Measurements from ENCODE around the gene DUS1L.

The DUS1L gene

DNA sequence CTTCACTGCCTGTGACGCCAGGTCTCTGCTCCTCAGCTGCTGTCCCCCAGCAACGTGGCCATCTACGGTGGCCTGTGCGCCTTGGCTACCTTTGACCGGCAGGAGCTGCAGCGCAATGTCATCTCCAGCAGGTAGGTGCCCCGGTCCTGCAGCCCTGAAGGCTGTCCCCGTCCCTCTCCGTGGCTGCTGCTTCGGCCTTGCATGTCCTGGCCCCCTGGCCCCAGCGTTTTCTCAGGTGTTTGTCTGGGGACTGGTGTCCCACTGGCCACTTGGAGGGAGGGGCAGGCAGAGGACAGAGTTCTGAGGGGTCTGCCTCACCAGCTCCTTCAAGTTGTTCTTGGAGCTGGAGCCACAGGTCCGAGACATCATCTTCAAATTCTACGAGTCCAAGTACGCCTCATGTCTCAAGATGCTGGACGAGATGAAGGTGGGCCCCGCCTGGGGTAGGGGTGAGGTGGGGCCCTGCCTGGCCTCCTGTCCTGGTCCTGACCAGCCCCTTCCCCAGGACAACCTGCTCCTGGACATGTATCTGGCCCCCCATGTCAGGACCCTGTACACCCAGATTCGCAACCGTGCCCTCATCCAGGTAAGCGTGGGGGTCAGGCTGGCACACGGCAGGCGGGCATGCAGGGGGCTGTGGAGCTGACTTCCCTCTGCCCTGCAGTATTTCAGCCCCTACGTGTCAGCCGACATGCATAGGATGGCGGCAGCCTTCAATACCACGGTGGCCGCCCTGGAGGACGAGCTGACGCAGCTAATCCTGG, 9.5 kb downstream of the DUS1L start:
- in situ Hi-C loops (cut with MboI; ENCODE audit: low pct_unique_long_range_greater_than_20kb, low sequenced_read_pairs, unreplicated experiment), result no loop called here
- TF ChIP-seq, protein P1, sequence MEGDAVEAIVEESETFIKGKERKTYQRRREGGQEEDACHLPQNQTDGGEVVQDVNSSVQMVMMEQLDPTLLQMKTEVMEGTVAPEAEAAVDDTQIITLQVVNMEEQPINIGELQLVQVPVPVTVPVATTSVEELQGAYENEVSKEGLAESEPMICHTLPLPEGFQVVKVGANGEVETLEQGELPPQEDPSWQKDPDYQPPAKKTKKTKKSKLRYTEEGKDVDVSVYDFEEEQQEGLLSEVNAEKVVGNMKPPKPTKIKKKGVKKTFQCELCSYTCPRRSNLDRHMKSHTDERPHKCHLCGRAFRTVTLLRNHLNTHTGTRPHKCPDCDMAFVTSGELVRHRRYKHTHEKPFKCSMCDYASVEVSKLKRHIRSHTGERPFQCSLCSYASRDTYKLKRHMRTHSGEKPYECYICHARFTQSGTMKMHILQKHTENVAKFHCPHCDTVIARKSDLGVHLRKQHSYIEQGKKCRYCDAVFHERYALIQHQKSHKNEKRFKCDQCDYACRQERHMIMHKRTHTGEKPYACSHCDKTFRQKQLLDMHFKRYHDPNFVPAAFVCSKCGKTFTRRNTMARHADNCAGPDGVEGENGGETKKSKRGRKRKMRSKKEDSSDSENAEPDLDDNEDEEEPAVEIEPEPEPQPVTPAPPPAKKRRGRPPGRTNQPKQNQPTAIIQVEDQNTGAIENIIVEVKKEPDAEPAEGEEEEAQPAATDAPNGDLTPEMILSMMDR (IDR thresholded peaks at IDR 0.05; ENCODE audit: extremely low read depth, insufficient read depth, missing control alignments), result no peak
- DNase-seq (ENCODE audit: low spot score), result no peak

DNA sequence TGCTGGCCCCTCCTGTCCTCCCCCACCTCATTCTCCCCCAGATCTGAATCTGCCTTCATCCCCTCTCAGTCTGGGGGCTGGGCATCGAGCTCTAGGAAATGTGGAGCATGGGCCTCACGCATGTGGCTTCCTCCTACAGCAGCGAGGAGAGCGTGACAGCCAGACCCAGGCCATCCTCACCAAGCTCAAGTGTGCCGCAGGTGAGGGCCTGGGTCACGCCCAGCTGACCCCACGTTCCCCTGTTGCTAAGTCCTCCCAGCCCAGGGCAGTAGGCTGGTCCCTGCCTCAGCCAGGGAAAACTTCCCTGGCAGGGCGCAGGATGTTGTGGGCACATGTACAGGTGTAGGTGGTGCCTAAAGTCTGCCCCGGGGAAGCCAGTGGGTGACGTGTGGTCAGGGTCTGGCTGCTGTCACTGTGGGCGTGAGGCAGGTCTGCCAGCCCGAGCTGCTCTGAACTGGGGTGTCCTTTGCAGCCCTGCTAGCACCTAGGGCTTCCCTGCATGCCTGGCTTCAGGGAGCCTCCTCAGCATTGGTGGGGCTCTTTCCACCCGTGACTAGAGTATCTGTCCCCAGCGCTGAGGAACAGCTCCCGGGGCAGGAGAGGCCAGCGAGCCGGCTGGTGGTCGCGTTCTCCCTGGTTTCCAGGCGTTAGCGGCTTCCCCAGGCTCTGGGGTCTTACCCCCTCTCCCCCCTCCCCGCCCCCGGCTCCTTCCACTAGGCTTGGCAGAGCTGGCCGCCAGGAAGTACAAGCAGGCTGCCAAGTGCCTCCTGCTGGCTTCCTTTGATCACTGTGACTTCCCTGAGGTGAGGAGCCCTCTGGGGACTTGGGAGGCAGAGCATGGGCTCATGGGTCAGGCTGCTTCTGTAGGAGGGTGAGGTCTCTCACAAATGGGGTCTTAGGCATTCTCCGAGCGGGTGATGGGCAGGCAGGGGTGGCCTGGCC, 10.3 kb downstream of the DUS1L start:
- DNase-seq (ENCODE audit: low spot score), result no peak
- TF ChIP-seq, protein P1 (IDR thresholded peaks at IDR 0.05; ENCODE audit: extremely low read depth, insufficient read depth, missing control alignments), result no peak
- in situ Hi-C loops (cut with MboI; ENCODE audit: low pct_unique_long_range_greater_than_20kb, low sequenced_read_pairs, unreplicated experiment), result no loop called here

DNA sequence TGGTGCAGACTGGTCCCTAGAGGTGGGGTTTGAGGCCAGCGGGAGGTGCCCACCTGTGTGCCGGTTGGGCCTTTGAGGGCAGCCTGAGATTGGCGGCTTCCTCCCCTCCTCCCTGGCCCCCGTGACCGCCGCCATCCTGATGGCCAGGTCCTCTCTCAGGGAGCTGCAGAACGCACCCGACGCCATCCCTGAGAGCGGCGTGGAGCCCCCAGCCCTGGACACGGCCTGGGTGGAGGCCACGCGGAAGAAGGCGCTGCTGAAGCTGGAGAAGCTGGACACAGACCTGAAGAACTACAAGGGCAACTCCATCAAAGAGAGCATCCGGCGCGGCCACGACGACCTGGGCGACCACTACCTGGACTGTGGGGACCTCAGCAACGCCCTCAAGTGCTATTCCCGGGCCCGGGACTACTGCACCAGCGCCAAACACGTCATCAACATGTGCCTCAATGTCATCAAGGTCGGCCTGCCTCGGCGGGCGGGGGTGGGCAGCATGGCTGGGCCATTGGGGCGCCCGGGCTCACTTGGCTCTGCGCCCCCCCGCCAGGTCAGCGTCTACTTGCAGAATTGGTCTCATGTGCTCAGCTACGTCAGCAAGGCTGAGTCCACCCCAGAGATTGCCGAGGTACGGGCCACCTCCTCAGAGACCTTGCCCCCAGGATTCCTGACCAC, 11.1 kb downstream of the DUS1L start:
- DNase-seq (ENCODE audit: low spot score), result no peak
- in situ Hi-C loops (cut with MboI; ENCODE audit: low pct_unique_long_range_greater_than_20kb, low sequenced_read_pairs, unreplicated experiment), result no loop called here
- TF ChIP-seq, protein P1 (IDR thresholded peaks at IDR 0.05; ENCODE audit: extremely low read depth, insufficient read depth, missing control alignments), result no peak

DNA sequence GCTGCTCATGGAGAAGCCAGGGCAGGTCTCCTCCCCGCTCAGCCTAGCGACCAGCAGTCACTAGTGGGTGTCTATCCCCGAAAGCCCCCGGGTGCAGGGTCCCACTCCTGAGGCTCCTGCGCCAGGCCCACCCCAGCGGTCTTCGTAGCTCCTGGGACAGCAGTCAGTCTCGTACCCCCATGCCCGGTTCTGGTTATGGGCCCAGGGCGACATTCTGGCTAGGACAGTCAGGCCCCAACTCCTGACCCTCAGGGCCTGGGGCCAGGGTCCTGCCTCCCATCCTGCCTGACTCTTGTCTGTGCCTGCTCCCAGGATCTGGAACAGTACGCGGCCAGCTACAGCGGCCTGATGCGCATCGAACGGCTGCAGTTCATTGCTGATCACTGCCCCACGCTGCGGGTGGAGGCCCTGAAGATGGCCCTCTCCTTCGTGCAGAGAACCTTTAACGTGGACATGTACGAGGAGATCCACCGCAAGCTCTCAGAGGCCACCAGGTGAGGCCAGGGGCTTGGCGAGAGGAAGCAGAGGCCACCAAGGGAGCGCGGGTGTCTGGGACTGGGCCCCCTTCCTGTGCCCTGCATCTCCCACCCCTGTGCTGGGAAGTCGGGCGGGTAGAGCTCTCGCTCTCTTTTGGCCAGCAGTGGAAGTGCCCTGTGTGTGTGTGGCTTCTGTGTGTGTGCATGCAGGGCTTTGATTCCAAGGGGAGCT, 11.9 kb downstream of the DUS1L start:
- TF ChIP-seq, protein P1 (IDR thresholded peaks at IDR 0.05; ENCODE audit: extremely low read depth, insufficient read depth, missing control alignments), result no peak
- DNase-seq (ENCODE audit: low spot score), result no peak
- in situ Hi-C loops (cut with MboI; ENCODE audit: low pct_unique_long_range_greater_than_20kb, low sequenced_read_pairs, unreplicated experiment), result no loop called here

DNA sequence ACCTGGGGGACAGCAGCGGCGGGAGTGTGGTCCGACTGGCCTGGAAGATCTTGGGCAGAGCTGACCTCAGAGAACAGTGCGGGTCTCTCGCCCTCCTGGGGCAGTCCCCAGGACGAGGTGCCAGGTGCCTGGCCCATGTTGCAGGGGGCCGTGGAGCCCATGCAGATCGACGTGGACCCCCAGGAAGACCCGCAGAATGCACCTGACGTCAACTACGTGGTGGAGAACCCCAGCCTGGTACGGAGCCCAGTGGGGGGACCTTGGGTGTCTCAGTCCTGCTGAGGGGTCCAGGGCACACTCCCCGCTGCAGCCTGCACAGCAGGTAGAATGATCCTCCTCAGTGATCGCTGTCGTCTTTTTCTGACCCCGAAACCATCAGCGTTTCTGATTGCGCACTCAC, 12.5 kb downstream of the DUS1L start:
- in situ Hi-C loops (cut with MboI; ENCODE audit: low pct_unique_long_range_greater_than_20kb, low sequenced_read_pairs, unreplicated experiment), result no loop called here
- TF ChIP-seq, protein P1 (IDR thresholded peaks at IDR 0.05; ENCODE audit: extremely low read depth, insufficient read depth, missing control alignments), result no peak
- no peak for DNase-seq (ENCODE audit: low spot score)

DNA sequence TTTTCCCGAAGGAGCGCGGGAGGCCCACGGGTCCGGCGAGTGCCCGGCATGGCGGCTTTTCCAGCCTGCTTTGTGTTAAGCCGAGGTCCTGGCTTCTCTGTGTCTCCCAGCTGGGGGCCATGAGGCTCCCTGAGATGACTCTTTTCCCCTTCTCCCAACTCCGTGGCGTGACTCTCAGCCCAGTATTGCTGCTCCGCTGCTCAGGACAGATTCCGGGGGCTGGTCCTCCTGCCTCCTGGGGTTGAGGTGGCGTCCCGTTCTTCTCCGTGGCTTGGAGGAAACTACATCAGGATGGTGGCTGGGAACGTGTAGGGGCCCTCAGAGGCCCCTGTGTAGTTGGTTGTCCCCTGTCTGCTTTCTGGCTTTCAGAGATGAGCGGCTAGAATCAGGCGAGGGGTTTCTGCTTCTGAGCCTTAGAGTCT, 13.0 kb downstream of the DUS1L start:
- no peak for DNase-seq (ENCODE audit: low spot score)
- in situ Hi-C loops (cut with MboI; ENCODE audit: low pct_unique_long_range_greater_than_20kb, low sequenced_read_pairs, unreplicated experiment), result no loop called here

More for the DNA sequence above, 13.0 kb downstream of the DUS1L start:
- TF ChIP-seq, protein P1 (IDR thresholded peaks at IDR 0.05; ENCODE audit: extremely low read depth, insufficient read depth, missing control alignments), result no peak

Data from GM13977 (cell line).